ENCODE data around the gene TLE2.

- TF ChIP-seq ZEB2 (IDR thresholded peaks at IDR 0.05) (no peak), SP1 (CRISPR knock-in tag; IDR thresholded peaks at IDR 0.05) (no peak), CAMTA2 (CRISPR knock-in tag; conservative IDR thresholded peaks at IDR 0.05) (no peak), EWSR1 (IDR thresholded peaks at IDR 0.05; ENCODE audit: borderline replicate concordance, low read depth, partially characterized antibody) (no peak), BRCA1 (IDR thresholded peaks at IDR 0.05) (no peak), BRCA1 (CRISPR knock-in tag; IDR thresholded peaks at IDR 0.05) (no peak)
Measured at GRCh38 chr19:3034406-3034655, 5.3 kb upstream of the TLE2 start.
